LNCAP (cell line): Measurements from ENCODE around the gene ASPSCR1.

Experiments used
- TF ChIP-seq, protein P1 (sequence below): fragments of 450-650 bp; IDR thresholded peaks from 2 replicates; pipeline ENCODE4 v1.5.1; 2017; ENCODE audit warnings: mild to moderate bottlenecking

Gene ASPSCR1

DNA sequence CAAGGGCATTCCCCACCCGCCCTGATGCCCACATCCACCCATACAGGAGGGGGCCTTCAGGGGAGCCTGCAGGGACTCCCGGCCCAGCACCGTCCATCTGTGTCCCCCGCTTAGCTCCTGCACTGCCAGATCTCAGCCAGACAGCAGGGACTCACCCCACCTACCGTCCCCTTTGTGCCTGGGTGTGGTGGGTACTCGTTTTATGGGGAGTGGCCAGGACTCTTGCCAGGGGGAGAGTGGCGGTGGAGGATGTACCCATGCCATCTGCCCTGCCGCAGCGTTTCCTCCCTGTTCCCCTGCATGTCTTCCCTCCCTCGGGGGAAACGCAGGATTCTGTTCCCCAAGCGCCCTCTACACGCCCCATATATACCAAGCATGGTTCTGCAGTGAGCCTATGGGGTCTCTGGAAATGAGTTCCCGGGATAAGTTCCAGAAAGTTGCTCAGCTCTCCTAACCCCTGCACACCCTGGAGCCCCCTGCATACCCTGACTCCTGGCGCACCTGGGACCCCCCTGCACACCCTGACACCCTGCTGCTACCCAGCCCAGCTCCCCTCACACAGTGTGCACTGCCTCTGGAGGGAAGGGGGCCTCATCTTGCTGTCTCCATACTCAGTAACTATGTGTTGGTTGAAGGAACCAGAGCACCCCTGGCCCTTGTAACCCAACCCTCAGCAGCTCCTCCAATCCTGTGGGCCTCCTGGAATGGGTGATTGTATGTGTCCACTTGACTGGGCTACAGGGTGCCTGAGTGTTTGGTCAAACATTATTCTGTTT, 45.7 kb upstream of the ASPSCR1 start:
- TF ChIP-seq, protein P1, sequence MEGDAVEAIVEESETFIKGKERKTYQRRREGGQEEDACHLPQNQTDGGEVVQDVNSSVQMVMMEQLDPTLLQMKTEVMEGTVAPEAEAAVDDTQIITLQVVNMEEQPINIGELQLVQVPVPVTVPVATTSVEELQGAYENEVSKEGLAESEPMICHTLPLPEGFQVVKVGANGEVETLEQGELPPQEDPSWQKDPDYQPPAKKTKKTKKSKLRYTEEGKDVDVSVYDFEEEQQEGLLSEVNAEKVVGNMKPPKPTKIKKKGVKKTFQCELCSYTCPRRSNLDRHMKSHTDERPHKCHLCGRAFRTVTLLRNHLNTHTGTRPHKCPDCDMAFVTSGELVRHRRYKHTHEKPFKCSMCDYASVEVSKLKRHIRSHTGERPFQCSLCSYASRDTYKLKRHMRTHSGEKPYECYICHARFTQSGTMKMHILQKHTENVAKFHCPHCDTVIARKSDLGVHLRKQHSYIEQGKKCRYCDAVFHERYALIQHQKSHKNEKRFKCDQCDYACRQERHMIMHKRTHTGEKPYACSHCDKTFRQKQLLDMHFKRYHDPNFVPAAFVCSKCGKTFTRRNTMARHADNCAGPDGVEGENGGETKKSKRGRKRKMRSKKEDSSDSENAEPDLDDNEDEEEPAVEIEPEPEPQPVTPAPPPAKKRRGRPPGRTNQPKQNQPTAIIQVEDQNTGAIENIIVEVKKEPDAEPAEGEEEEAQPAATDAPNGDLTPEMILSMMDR, result no peak

- TF ChIP-seq, protein P1, result no peak
Measured at GRCh38 chr17:81932333-81932983, 45.0 kb upstream of the ASPSCR1 start.

GRCh38 chr17:81933178-81933699, 44.2 kb upstream of the ASPSCR1 start:
- TF ChIP-seq, protein P1, result no peak

DNA sequence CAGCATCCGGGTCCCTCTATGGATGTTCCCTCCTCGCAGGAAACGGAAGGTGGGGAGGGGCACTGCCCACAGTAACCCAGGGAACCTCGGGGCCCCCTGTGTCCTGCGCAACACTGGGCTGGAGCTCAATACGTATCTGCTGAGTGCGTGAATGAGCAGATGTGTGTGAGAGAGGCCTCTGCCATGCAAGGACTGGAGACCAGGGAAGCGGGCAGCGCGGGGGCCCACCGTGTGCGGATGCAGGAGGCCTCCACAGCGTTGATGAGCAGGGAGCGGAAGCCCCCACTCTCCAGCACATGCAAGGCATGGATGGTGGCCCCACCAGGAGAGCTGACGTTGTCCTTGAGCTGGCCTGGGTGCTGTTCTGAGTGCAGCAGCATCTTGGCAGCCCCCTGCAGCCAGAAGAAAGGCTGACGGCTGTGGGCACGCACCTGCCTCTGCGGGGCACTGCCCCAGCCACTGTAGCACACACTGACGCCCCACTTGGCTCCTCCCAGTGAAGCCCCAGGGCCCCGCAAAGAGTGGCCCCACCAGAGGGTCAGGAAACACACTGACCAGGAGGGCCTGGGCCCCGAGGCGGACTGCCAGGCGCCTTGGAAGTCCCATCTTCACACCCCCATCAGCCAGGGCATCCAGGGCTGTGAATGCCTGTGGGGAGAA, 43.2 kb upstream of the ASPSCR1 start:
- TF ChIP-seq, protein P1, result no peak

- TF ChIP-seq, protein P1, result no peak
Measured at GRCh38 chr17:81934850-81935708, 42.4 kb upstream of the ASPSCR1 start.

GRCh38 chr17:81935709-81936084, 41.7 kb upstream of the ASPSCR1 start:
- TF ChIP-seq, protein P1, result no peak

DNA sequence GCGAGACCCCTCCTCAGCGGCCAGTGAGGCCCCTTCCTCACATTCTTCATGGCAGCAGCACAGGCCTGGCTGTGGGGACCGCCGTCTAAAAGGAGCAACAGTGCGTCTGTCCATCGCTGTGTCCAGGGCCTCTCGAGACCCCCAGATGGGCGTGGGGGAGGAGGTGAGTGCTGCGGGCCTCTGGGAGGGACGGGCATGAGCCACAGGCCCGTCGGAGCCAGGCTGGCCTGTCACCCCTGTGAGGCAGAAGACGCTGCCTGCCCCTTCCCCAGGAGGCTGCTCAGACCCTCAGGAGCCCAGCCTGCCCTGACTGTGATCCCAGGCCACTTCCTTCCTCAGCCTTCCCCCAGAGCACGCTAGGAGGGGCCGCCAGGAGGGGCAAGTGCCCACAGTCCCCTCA, 38.2 kb upstream of the ASPSCR1 start:
- TF ChIP-seq, protein P1, result no peak
